AG09309 (cell line): ENCODE measurements around the gene MBP.

Experiments used
- DNase-seq: peaks from one replicate; pipeline ENCODE4 v3.0.0-alpha.2; 2010; ENCODE audit warnings: low read depth
- H3K4me3 ChIP-seq: 2 replicates; pipeline ENCODE4 v1.5.1; 2011; ENCODE audit warnings: mild to moderate bottlenecking, low read depth, low read length, moderate library complexity; ENCODE audit not compliant: control insufficient read depth
- TF ChIP-seq, protein P1 (sequence below): IDR thresholded peaks from 2 replicates; pipeline ENCODE4 v1.5.1; 2011; ENCODE audit warnings: mild to moderate bottlenecking, low read depth, low read length, inconsistent platforms; ENCODE audit not compliant: insufficient read depth, control insufficient read depth; ENCODE audit errors: missing control alignments

Gene MBP

DNA sequence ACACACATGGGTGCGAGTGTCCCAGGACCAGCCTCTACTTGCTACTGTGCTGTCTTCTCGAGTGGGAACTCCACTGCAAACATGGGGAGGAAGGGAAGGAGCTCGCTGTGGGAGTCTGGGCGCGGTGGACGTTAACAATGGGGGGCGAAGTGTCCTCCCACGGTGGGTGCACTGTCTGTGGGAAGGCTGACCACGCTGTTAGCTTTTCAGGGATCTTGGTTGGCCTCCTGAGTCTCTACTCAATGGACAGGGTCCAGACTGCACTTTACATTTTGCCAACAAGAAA is 146.7 kb downstream of the MBP start:
- no peak overlapping the region for H3K4me3 ChIP-seq
- no peak for DNase-seq
- TF ChIP-seq, protein P1, sequence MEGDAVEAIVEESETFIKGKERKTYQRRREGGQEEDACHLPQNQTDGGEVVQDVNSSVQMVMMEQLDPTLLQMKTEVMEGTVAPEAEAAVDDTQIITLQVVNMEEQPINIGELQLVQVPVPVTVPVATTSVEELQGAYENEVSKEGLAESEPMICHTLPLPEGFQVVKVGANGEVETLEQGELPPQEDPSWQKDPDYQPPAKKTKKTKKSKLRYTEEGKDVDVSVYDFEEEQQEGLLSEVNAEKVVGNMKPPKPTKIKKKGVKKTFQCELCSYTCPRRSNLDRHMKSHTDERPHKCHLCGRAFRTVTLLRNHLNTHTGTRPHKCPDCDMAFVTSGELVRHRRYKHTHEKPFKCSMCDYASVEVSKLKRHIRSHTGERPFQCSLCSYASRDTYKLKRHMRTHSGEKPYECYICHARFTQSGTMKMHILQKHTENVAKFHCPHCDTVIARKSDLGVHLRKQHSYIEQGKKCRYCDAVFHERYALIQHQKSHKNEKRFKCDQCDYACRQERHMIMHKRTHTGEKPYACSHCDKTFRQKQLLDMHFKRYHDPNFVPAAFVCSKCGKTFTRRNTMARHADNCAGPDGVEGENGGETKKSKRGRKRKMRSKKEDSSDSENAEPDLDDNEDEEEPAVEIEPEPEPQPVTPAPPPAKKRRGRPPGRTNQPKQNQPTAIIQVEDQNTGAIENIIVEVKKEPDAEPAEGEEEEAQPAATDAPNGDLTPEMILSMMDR, result no peak

DNA sequence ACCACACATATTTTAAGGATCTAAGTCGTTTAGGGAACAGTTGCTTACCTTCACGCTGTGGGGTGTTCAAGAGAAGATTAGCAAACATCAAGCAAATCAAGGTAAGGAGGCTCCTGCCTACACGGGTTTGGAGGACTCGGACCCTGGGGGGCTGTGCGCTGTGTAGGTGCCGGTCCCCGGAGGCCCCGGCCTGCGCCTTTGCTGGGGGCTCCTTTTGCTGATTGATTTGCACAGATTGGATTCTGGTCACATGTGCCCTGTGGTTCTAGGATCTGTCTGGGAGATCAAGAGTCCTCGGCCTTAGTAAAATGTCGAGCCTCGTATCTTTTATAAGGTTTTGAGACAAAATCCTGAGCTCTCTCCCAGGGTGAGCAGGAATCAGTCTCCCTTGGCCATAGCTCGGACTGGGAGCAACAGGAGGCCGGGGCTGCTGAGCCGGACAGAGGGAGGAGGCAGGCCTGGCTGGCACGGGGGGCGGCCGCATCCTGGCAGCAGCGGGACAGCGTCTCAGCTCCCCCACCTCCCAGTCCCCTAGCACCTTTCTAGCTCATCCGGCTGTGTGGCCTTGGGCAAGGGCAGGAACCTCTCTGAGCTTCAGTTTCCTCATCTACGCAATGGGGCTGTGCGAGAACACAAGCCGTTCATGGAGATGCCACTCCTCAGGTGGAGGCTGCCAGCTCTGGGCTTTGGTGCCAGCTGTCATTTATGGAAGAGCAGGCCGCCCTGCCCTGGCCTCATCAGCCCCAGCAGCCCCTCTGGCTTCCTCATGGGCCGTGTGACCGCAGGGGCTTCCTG is 147.2 kb downstream of the MBP start:
- TF ChIP-seq, protein P1, result no peak
- no peak overlapping the region for H3K4me3 ChIP-seq
- DNase-seq, result no peak

DNA sequence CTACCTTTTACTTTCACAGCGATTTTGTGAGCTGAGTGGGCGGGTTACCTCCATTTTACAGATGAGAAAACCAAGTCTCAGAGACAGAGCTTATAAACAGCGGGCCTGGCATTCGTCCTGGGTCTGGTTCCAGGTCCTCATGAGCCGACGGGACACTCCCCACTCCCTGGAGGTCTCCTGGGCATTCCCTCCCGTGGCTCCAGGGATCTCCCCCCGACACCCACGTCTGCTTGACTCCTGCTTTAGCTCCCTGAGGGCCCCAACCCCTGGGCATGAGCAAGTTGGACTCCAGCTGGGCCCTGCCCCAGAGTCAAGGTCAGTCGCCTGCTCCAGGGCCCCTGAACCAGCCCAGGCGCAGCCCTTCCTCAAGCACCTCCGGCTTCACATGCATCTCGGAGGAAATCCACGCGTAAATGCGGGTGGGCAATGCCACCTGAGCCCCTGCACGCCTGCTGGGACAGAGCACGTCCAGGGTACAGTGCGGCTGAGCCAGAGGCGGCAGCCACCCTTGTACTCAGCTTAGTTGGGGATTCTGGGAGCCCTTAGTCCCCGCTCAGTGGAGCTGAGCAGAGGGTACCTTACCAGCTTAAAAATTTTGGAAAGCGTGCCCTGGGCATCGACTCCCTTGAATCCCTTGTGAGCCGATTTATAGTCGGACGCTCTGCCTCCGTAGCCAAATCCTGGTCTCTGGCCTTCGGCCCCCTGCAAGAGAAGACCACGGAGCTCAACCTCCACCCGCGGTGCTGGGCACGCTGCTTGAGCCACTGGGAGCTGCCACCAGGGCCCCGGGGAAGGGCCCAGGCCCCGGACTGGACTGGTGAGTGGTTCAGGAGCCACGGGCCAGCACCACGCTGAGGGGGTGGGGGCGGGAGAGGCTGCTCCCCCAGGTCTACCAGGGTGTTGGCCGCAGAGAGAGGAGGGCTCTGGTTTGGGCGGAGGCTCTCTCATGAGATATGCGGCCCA is 148.1 kb downstream of the MBP start:
- no peak overlapping the region for H3K4me3 ChIP-seq
- no peak for DNase-seq
- TF ChIP-seq, protein P1, result no peak

DNA sequence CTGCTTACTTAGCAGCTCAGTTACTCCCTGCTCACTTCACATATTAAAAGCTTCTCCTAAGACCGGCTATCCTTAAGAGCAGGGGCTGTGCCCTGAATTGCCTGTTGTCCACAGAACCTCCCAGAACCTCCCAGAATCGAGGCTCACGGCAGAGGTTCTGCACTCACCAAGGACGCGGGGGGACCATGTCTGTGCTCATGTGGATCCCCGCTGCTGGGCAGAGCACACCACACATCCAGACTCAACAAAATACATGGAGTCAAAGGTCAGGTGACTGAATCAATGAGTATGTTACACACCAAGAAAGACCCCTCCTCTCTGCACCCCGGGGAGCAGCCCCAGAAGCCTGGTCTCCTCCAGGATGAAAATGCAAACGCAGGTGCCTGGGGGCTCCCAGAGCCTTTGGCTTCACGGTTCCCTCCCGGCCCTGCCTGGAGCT is 149.0 kb downstream of the MBP start:
- no peak overlapping the region for H3K4me3 ChIP-seq
- no peak for DNase-seq
- TF ChIP-seq, protein P1, result no peak

DNA sequence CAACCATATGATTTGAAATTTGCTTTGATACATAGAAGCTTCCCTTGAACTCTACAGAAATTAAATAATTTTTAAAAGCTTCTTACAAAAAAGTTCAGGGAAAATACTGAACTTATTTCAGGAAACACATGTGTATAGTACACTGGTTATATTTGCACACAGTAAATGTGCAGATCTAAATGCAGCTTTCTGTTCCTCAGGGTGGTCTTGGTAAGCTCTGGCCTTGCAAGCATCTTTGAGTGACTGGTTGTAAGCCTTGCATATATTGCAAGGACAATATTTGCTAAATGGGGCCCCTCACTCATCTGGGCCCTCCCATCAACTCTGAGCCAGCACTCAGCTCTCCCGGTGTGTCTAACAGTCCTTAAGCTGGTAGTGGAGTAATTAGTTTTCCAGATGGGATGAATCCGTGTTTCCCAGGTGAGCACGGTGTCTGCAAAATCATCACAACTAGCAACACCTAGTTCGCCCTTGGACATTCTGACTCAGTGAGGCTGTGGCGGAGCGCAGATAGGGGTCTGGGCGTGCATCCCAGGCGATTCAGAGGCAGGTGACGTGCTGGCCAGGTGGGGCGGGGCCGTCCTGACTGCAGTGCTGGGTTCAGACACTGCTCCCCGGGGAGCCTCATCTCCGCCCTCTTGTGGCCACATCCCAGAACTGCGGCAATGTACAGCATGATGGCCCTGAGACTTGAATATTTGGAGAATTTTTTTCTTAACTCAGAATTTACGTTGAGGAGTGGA is 149.6 kb downstream of the MBP start:
- no peak overlapping the region for H3K4me3 ChIP-seq
- TF ChIP-seq, protein P1, result peak; percentile 96
- DNase-seq, result peak; percentile 11

DNA sequence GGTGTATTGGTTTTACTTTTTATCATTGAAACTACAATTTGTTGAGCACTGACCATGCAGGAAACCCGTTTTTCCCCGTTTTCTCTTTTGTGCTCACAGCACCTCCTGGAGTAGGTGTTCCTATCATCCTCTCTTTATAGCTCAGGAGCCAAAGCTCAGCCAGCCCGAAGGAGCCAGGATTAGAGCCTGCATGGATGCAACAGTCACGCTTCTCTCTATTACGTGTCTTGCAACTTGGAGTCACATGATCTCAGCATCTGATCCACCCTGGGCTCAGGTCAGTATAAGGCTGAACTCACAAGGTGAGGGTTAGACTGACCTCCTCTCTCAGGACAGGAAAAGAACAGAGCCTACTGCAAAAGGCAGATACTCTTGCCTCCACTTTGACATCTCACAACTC is 150.5 kb downstream of the MBP start:
- TF ChIP-seq, protein P1, result no peak
- no peak for DNase-seq
- H3K4me3 ChIP-seq, result no peak overlapping the region
